Head of caudate nucleus (tissue), 42 donors: ENCODE measurements around the gene SAT2.
"Not testable (repeated sequence)": the region's sequence is repeated elsewhere in the genome, so short reads cannot be mapped to it uniquely, and the experiment has no call there.

Experiments
- DNase-seq, 42 donors: peaks; one replicate each; pipeline versions ENCODE4 v3.0.0 to v3.0.0-alpha.2; 2020 to 2021; ENCODE audit warnings: mixed read lengths in 7 of 42
- intact Hi-C: fragments of 100-400 bp; cut with DNase I; formaldehyde crosslinking; loops from one replicate; pipeline ENCODE4 v1.15.0; 2022

Gene SAT2

DNA sequence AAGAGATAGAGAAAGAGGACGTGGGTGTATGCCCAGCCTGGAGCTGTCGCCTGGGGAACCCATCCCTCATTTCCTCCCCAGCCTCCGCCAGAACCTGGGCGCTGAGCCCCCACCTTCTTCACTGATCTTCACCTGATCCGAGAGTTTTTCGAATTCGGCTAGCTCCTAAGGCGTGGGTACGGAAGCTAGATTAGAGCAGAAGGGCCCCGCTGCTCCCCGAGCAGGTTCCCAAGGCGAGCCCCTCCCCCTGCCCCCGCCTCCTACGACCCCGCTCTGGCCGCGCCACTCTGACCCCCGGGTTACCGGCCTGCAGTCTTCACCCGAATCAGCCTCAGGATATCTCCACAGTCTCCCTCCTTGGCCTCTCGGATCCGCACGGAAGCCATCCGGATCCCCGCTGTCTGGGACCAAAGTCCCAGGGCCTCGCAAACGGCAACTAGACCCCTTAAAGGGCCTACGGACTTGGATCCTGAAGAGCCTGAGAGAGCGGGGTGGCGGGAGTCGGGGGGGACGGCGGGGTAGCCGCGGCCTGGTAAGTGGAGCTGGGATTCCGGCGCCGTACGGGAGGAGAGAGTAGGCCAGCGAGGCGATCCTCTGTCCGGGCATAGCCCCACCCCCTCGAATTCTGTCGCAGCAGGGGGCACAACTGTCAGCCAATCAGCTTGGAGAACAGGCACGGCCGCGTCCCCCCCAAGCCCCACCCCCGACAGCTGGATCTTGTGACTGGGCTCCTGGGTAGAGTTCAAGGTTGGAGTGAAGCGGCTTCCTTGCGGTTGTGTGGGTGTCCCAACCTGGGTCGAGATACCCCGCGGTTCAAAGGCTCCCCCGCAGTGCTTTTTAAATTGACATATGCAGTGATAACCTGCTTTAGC lies at the start of gene SAT2:
TSS of gene SAT2 (minus strand) at position 572 of the 872 bp plus-strand sequence. CDS start at position 386, 186 bp downstream.
- peak; percentile 87 to 98 (median 96) for DNase-seq
- intact Hi-C loops, result loop anchor here (5.0 kb wide), 1 partner anchor 60 kb away; the partner anchor contains the start of genes TP53 and WRAP53

DNA sequence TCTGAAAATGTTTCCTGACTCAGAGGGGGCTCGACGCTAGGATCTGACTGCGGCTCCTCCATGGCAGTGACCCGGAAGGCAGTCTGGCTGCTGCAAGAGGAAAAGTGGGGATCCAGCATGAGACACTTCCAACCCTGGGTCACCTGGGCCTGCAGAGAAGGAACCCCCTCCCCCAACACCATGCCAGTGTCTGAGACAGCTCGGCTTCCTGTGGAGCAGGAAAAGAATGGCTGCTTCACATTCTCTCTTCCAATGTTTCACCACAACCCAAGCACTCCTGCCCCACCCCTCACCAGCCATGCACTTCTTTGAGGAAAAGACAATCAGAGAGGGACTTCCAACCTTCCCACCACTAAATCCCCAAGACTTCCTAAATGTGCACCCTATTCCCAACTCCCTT lies 48.9 kb upstream of the SAT2 start:
- intact Hi-C loops, result no loop called here
- no peak for DNase-seq

DNA sequence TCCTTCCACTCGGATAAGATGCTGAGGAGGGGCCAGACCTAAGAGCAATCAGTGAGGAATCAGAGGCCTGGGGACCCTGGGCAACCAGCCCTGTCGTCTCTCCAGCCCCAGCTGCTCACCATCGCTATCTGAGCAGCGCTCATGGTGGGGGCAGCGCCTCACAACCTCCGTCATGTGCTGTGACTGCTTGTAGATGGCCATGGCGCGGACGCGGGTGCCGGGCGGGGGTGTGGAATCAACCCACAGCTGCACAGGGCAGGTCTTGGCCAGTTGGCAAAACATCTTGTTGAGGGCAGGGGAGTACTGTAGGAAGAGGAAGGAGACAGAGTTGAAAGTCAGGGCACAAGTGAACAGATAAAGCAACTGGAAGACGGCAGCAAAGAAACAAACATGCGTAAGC lies 47.3 kb upstream of the SAT2 start:
- intact Hi-C loops, result no loop called here
- DNase-seq, result no peak

DNA sequence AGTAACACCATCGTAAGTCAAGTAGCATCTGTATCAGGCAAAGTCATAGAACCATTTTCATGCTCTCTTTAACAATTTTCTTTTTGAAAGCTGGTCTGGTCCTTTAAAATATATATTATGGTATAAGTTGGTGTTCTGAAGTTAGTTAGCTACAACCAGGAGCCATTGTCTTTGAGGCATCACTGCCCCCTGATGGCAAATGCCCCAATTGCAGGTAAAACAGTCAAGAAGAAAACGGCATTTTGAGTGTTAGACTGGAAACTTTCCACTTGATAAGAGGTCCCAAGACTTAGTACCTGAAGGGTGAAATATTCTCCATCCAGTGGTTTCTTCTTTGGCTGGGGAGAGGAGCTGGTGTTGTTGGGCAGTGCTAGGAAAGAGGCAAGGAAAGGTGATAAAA lies 45.6 kb upstream of the SAT2 start:
- intact Hi-C loops, result no loop called here
- no peak for DNase-seq

DNA sequence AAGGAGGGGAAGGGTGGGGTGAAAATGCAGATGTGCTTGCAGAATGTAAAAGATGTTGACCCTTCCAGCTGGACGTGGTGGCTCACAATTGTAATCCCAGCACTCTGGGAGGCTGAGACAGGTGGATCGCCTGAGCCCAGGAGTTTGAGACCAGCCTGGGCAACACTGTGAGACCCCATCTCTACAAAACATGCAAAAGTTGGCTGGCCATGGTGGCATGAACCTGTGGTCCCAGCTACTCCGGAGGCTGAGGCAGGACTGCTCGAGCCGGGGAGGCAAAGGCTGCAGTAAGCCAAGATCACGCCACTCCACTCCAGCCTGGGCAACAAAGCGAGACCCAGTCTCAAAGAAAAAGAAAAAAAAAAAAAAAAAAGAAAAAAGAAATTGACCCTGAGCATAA lies 40.9 kb upstream of the SAT2 start:
- DNase-seq, result no peak
- intact Hi-C loops, result no loop called here

DNA sequence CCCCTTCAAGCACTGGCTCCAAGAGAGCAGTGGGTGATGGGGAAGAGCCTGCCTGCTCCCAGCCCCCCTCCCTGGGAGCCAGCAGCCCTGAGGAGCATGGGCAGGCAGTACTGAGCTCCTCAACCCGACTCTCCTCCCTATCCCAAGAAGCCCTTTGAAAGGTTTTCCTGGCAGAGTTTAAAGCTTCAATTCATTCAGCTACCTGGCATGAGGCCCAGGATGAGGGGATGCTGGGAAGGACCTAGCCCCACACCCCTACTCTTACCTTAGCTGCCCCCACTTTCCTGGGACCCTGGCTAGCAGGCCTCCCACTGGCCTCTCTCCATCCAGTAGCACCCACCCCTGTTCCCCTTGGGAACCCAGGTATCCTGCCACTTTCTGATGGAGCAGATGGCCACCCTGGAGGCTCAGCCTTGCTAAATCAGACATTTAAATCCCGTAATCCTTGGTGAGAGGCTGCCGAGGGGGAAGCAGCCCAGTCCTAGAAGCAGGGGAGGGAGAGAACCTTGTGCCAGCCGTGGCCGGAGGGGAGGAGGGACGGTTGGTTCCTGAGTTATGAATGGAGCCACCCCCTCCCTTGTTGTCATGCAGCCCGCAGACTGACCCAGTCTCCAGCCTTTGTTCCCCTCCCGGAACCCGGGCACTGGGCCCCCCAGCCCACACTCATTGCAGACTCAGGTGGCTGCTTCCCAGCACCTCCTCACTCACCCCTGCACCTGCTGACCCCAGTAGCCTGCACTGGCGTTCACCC lies 40.2 kb upstream of the SAT2 start:
- intact Hi-C loops, result no loop called here
- DNase-seq, result peak in 37 of 42 donors; percentile 17 to 85 (median 59)

DNA sequence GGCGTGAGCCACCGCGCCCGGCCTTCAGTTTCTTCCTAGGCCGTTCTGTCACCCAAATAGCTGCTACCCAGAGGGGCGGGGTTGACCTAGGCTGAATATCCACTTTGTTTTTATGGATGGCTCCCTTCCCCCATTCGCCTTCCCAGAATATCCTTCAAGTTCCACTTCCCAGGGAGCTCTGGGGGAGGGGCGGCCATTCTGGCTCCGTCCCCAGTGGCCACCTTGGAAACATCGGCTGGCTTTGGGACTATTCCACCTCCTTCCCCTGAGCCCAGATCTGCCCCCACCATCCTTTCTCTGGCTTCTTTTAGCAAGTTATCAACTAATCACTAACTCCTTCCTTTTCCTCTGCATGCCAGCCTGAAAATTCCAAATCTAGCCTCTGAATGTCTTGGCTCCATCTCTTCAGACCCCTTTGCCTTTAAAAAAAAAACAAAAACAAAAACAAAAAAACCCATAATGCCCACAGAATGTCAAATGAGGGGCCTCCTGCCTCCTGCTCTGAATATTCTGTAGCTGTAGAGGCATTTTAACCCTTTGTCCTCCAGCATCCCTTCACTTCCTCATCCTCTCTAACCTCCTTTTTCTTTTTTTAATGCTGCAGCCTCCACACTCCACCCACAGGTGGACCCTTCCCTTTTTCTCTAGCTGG lies 29.5 kb upstream of the SAT2 start:
- intact Hi-C loops, result no loop called here
- peak in 41 of 42 donors; percentile 12 to 85 (median 58) for DNase-seq

DNA sequence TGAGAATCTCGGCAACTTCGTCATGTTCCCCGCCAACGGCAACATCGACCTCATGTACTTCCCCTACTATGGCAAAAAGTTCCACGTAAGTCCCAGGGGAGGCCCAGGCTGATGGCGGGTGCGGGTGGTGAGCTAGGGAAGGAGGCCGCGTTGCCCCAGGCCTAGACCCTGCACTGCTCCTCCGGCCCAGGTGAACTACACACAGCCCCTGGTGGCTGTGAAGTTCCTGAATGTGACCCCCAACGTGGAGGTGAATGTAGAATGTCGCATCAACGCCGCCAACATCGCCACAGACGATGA lies 27.9 kb upstream of the SAT2 start:
- intact Hi-C loops, result no loop called here
- DNase-seq, result peak in 2 of 42 donors; percentile 14 to 17

DNA sequence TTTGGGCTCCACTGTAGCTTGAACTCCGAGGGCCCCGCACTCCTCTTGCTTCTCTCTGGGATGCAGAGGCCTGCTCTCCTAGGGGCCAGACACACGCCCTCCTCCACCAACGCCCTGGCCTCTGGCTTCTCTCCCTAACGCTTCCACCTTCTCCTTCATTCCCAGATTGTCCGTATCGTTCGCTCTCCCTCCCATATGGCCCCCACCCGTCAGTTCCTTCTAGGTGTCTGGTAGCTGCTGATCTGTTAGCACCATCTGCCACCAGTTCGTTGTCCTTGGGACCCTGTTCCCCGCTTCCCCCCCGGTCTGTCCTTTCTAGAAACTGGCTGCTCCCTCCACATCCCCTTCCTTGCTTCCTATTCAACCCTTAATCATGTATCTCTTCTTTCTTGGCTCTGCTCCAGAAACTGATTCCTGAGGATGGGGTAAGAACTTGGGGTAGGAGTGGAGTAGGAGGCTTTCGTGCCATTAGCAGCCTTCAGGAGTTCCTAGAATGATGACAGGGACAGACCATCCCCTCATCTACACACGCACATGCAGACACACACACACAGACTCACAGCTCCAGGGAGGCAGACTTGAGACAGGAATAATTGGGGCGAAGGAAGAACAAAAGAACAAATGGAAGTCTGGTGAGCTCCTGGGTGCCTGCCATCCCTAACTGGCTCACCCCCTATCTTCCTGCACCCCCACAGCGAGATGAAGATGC lies 27.4 kb upstream of the SAT2 start:
- DNase-seq, result peak in 21 of 42 donors; percentile 10 to 73 (median 39)
- intact Hi-C loops, result no loop called here

DNA sequence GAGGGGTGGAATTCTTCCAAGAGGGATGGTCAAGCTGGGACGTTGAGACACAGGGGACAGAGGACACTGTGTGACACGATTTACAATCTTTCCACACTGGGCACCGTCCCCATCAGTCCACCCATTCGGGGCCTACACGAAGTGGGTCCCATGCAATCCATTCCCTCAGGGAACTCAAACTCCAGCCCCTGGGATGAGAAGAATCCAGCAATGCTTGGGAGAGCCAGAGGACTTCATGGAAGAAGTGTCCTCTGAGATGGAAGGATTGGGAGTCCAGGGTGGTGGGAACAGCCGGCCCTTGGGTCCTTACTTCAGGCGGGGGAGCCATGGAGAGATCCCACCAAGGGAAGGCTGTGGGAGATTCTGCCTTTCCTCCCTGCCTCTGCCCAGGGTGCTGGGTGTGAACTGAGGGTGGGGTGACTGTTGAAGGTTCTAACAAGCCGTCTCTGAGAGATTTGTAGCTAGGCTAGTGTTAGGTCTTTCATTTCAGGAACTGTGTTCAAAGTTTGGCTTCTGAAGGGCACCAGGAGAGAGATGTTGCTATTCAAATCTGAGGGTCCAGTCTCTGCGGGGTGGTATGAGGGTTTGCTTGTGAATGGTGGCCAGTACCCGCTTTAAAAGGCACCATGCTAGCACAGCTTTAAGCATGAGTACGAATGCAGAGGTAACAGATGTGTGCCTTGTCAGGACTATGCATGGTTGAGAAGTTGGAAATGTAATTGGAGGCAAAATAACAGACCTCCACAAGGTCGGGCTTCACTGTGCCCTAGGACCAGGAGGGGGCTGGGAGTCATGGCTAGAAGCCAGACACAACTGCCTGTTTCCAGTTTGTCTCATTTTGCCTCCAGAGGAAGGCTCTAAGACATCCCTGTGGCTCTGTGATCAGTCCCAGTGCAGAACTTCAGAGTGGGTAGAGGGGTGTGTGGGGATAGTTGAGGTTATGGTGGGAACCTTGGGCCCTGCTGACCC lies 25.1 kb upstream of the SAT2 start:
- intact Hi-C loops, result no loop called here
- peak in 1 of 42 donors; percentile 21 for DNase-seq

DNA sequence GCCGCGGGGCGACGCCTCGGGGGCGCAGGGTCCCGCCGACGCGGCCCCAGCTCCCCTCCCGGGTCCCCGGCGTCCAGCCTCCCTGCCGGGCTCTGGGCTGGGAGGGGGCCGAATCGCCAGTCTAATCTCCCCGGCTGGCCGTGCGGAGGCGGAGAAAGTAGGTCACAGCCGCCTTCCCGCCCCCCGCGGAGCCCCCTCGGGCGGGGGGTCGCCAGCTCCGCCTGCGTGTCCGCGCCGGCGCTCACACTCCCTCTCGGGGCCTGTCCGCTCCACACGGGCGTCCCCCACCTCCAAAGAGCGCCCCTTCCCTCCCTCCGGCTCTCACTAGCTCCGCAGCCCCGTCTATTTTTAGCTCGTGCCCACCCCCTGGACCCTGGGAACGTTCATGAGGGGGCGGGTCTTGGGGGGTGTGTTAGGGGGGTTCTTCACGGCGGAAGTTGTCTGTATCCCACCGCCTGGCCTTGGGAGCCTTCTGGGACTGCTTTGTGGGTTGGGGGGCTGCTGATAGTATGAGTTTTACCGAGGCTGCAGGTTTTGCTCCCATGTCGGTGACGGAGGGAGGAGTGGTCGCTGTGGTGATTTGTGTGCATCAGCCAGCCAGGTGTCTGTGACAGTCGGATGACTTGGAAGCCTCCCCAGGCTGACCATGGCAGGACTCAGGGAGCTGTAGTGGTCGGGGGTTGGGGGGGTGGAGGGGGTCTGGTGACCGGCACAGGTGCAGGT lies 24.2 kb upstream of the SAT2 start:
- intact Hi-C loops, result no loop called here
- DNase-seq, result peak in 18 of 42 donors; percentile 7 to 62 (median 40)

DNA sequence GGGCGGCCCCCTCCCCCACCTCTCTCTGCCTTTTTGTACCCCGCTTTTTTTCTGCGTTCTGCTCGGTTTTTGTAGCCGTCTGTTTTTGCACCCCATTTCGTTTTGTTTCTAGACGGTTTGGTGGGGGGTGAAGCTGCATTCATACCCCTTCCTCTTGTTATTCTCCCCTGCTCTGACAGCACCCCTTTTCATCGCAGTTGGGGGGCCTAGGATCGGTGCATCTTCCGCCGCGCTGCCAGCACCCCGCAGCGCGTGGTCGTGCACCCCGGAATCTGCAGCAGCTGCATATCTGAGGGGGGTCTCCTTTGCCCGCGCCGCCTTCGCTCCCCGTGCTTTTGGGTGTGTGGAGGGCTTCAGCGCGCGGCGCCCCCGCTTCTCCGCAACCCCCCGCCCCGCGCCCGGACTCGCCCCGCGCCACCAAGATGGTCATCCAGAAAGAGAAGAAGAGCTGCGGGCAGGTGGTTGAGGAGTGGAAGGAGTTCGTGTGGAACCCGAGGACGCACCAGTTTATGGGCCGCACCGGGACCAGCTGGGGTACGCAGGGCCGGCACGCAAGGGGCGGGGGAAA lies 23.6 kb upstream of the SAT2 start:
- intact Hi-C loops, result no loop called here

DNA sequence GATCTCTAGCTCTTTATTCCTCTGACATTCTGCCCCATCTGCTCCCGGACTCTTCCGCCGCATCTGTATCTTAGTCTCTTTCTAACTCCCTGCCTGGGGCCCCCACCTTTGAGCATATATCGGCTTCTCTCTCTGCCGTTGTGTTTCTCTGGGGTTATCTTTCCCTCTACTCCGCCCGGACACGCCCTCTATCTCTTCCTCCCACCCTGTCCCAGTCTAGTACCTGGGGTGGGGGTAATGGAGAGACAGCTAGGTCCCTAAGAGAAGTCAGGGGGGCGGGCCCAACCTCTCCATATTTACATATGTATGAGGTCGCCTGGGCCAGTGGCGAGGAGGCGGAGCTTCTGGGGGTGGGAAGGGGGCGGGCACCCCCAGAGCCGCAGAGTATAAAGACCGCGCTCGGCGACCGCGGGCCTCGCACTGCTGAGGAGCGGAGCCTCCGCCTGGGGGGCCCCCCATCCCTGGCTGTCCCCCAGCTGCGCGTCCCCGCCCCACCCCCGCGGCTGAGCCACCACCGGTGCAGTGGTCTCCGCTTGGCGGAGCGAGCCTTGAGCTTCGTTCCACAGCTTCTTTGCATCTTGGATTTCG lies 23.0 kb upstream of the SAT2 start, which contains the start of gene ATP1B2:
TSS of gene ATP1B2 (plus strand) at position 418 of the 588 bp plus-strand sequence. CDS start 593 bp downstream, outside the sequence.
- intact Hi-C loops, result no loop called here
- peak; percentile 38 to 87 (median 71) for DNase-seq

More for the DNA sequence above, 23.6 kb upstream of the SAT2 start:
- no peak for DNase-seq

DNA sequence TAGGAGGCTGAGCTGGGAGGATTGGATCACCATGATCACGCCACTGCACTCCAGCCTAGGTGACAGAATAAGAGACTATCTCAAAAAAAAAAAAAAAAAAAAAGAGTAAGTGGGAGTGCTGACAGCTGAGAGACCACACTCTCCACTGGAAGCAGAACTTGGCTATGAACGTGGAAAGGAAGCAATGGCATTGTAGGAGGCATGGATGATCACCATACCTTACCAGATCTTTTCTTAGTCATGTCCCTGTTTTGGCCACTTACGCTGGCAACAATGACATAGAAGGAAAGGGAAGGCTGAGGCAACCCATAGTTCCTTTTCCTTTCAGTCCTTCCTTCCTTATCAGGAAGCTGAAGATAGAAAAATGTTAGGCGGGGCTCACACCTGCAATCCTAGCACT lies 19.4 kb upstream of the SAT2 start:
- intact Hi-C loops, result no loop called here
- DNase-seq, result no peak

DNA sequence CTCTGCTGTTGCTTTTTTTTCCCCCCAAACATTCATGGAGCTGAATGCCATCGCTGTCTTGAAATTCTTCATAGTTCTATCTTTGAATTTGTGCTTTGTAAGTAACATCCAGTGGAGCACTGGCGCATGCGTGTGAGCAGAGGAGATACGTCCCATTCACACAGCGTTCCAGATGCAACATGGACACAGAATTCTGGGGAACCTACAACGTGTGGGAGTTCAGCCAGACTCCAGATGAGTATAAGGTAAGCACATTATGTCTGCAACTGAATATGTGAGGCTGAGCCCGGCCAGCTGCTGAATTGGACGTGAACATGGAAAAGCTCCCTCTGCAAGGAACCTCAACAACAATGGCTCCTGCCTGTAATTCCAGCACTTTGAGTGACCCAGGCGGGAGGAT lies 18.8 kb upstream of the SAT2 start:
- DNase-seq, result no peak
- intact Hi-C loops, result no loop called here

DNA sequence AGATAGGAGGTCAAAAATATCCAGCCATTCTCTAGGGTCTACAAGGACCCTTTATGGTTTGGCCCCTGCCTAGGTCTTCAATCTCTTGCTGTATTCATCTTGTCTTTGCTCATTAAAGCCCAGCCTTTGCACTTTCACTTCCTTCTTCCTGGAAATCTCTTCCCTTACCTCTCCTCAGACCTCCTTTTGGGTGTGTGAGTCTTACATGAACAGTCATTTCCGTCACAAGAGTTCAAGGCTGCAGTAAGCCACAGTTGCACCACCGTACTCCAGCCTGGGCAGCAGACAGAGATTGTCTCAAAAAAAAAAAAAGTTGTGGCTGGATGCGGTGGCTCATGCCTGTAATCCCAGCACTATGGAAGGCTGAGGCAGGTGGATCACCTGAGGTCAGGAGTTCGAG lies 17.2 kb upstream of the SAT2 start:
- DNase-seq, result no peak
- intact Hi-C loops, result no loop called here

DNA sequence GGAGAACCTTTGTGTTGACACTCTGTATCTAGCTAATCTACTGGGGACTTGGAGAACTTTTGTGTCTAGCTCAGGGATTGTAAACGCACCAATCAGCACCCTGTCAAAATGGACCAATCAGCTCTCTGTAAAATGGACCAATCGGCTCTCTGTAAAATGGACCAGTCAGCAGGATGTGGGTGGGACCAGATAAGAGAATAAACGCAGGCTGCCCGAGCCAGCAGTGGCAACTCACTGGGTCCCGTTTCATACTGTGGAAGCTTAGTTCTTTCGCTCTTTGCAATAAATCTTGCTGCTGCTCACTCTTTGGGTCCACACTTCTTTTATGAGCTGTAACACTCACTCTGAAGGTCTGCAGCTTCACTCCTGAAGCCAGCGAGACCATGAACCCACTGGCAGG lies 14.0 kb upstream of the SAT2 start:
- DNase-seq, intact Hi-C loops: not testable (repeated sequence)
